Measurements from ENCODE around the gene LGALS16. TPM values are rescaled to one million over a fixed set of nuclear protein-coding genes. Genes with fewer than 3 reads are reported as not detected.
"Not testable (repeated sequence)": the region's sequence is repeated elsewhere in the genome, so short reads cannot be mapped to it uniquely, and the experiment has no call there.

LGALS16 gene
- total and polyA plus RNA-seq, 2 experiments from 2014 or later, result not detected

GRCh38 chr19:39661565-39661964, 5.9 kb downstream of the LGALS16 start:
- H3K27me3 ChIP-seq, result peaks cover 2% of the 10 kb centered on the region
- no peak overlapping the region for H3K27ac ChIP-seq
- H3K9me3 ChIP-seq (ENCODE audit: low read depth), result no peaks in the 10 kb centered on the region
- no peak overlapping the region for H3K4me3 ChIP-seq
- TF ChIP-seq CTCF (IDR thresholded peaks at IDR 0.05; ENCODE audit: low read depth, low read length), result no peak
- DNase-seq (ENCODE audit: low read depth in 1 of 2, low spot score in 1 of 2), result no peak
- H3K4me1 ChIP-seq (ENCODE audit: low read depth), result no peaks in the 10 kb centered on the region
- no peaks in the 10 kb centered on the region for H3K36me3 ChIP-seq

GRCh38 chr19:39669860-39670259, 14.1 kb downstream of the LGALS16 start:
- not testable (repeated sequence) for H3K4me3 ChIP-seq; H3K4me1 ChIP-seq (ENCODE audit: low read depth); H3K36me3 ChIP-seq; DNase-seq (ENCODE audit: low read depth in 1 of 2, low spot score in 1 of 2); H3K9me3 ChIP-seq (ENCODE audit: low read depth); H3K27me3 ChIP-seq; H3K27ac ChIP-seq

DNA sequence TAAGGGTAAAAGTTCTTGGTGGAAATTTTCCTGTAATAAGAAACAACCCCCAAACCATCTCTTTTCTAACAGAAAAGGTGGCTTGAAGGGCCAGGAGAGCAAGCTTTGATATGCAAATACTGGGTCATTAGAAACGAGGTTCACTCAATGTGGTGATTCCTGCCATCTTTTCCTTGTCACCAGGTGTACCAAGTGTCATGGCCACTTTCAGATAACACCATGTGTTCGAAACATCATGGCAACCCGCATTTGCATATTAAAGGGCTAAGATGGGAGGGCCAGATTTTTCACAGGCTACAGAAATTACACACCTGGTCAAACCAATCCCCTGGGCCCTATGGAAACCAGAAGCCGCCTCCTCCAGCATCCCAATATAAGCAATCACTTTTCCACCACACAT, 15.3 kb downstream of the LGALS16 start:
- no peaks in the 10 kb centered on the region for H3K4me1 ChIP-seq (ENCODE audit: low read depth)
- no peak overlapping the region for H3K27ac ChIP-seq
- TF ChIP-seq CTCF (IDR thresholded peaks at IDR 0.05; ENCODE audit: low read depth, low read length), result no peak
- H3K27me3 ChIP-seq, result no peaks in the 10 kb centered on the region
- H3K9me3 ChIP-seq (ENCODE audit: low read depth), result no peaks in the 10 kb centered on the region
- no peak for DNase-seq (ENCODE audit: low read depth in 1 of 2, low spot score in 1 of 2)
- H3K36me3 ChIP-seq, result no peaks in the 10 kb centered on the region
- no peak overlapping the region for H3K4me3 ChIP-seq

- TF ChIP-seq CTCF (IDR thresholded peaks at IDR 0.05; ENCODE audit: low read depth, low read length), result peak; percentile 42
- DNase-seq (ENCODE audit: low read depth in 1 of 2, low spot score in 1 of 2), result peak; percentile 64 to 67
- no peaks in the 10 kb centered on the region for H3K9me3 ChIP-seq (ENCODE audit: low read depth)
- no peaks in the 10 kb centered on the region for H3K27me3 ChIP-seq
- no peaks in the 10 kb centered on the region for H3K36me3 ChIP-seq
- H3K4me1 ChIP-seq (ENCODE audit: low read depth), result no peaks in the 10 kb centered on the region
- no peak overlapping the region for H3K4me3 ChIP-seq
- no peak overlapping the region for H3K27ac ChIP-seq
Observed at GRCh38 chr19:39671739-39672363, 16.1 kb downstream of the LGALS16 start.

DNA sequence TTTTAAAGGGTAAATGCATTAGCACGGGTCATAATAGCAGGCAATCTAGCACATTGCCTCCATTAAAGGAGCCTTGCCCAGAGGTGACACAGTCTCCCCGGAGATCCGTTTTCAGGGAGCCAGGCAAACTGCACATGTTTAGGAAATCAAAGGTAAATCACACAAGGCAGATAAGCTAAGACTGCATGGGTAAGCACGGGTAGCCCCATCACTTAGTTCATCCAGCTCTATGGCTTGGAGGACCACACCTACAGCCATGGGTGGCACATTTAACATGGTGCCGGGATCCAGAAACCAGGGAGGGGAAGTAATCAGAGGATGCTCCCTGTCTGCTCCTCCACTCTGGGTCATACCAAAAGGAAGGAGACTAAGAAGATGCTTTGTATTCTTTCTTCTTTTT, 16.8 kb downstream of the LGALS16 start:
- H3K4me3 ChIP-seq, result no peak overlapping the region
- H3K27me3 ChIP-seq, result no peaks in the 10 kb centered on the region
- H3K4me1 ChIP-seq (ENCODE audit: low read depth), result no peaks in the 10 kb centered on the region
- H3K9me3 ChIP-seq (ENCODE audit: low read depth), result no peaks in the 10 kb centered on the region
- no peaks in the 10 kb centered on the region for H3K36me3 ChIP-seq
- H3K27ac ChIP-seq, result no peak overlapping the region
- no peak for TF ChIP-seq CTCF (IDR thresholded peaks at IDR 0.05; ENCODE audit: low read depth, low read length)
- DNase-seq (ENCODE audit: low read depth in 1 of 2, low spot score in 1 of 2), result no peak

- not testable (repeated sequence) for H3K4me3 ChIP-seq; H3K36me3 ChIP-seq; H3K9me3 ChIP-seq (ENCODE audit: low read depth); H3K27me3 ChIP-seq; H3K27ac ChIP-seq; DNase-seq (ENCODE audit: low read depth in 1 of 2, low spot score in 1 of 2); H3K4me1 ChIP-seq (ENCODE audit: low read depth)
Observed at GRCh38 chr19:39673862-39674261, 18.1 kb downstream of the LGALS16 start.

GRCh38 chr19:39676004-39676403, 20.3 kb downstream of the LGALS16 start:
- H3K36me3 ChIP-seq, result no peaks in the 10 kb centered on the region
- no peak overlapping the region for H3K4me3 ChIP-seq
- H3K9me3 ChIP-seq (ENCODE audit: low read depth), result no peaks in the 10 kb centered on the region
- no peaks in the 10 kb centered on the region for H3K27me3 ChIP-seq
- no peaks in the 10 kb centered on the region for H3K4me1 ChIP-seq (ENCODE audit: low read depth)
- TF ChIP-seq CTCF (IDR thresholded peaks at IDR 0.05; ENCODE audit: low read depth, low read length), result no peak
- no peak overlapping the region for H3K27ac ChIP-seq
- no peak for DNase-seq (ENCODE audit: low read depth in 1 of 2, low spot score in 1 of 2)

All from cardiac muscle cell (in vitro differentiated cells and primary cell).